Head of caudate nucleus (tissue), 42 donors: ENCODE measurements around the gene CPED1.
A peak's percentile ranks its signal among the peaks of the same experiment; 100 is the strongest.
"Not testable (repeated sequence)": the region's sequence is repeated elsewhere in the genome, so short reads cannot be mapped to it uniquely, and the experiment has no call there.

Experiments used
- DNase-seq, 42 donors: peaks; one replicate each; pipeline versions ENCODE4 v3.0.0 to v3.0.0-alpha.2; 2020 to 2021; ENCODE audit warnings: mixed read lengths in 7 of 42
- intact Hi-C: fragments of 100-400 bp; cut with DNase I; formaldehyde crosslinking; loops from one replicate; pipeline ENCODE4 v1.15.0; 2022

Gene CPED1

DNA sequence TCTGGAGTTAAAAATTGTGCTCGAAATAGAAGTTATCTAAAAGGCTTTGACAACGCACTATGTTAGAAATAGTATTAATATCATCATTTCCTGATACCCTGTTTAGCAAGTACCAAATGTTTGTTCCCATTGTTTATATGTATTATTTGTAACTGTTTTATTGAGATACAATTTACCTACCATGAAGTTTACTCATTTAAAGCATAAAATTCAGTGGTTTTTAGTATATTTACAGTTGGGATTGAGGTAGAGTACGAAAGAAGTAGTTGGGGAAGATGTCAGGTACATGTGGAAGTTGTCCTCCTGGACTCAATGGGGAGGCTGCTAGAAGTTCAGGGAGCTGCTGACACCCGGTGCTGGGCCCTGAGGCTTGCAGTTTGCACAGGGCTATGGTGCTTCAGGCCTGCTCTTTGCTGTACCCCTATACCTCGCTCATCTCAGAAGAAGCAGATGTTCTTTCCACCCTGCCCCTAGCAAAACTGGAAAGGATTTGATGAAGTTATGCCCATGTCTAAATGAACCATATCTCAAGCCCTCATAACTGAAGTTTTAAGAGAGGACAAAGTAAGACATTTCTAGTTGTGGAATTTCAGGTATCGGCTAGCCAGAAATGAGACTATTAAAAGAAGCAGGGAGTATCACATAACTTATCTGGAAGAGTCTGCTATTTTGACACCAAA lies 315.1 kb downstream of the CPED1 start:
- intact Hi-C loops, result no loop called here
- no peak for DNase-seq

DNA sequence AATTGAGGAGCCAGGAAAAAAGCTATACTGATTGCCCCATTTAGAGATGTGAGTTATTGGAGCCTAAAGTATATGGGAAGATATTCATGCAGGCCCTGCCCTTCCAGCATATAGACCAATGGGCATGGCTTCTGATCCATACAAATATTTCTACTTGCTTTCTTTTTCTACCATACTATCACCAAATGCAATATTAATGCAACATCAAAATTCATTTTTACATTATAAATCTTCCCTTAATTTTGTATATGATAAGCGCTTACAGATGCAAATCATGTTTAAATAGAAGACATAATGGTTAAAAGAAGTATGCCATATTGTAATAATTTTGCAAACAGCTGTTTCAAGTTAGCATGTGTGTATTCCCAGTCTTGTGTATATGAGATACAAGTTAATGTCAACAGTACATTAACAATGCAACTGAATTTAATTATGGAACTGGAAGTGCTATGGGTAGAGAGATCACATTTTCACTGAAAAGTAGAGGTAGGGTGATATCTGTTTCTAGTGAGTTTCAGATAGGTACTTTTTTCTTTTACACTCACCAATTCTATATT lies 315.7 kb downstream of the CPED1 start:
- no peak for DNase-seq
- intact Hi-C loops, result no loop called here

- DNase-seq, result no peak
- intact Hi-C loops, result no loop called here
Measured at GRCh38 chr7:121305109-121305508, 316.6 kb downstream of the CPED1 start.

DNA sequence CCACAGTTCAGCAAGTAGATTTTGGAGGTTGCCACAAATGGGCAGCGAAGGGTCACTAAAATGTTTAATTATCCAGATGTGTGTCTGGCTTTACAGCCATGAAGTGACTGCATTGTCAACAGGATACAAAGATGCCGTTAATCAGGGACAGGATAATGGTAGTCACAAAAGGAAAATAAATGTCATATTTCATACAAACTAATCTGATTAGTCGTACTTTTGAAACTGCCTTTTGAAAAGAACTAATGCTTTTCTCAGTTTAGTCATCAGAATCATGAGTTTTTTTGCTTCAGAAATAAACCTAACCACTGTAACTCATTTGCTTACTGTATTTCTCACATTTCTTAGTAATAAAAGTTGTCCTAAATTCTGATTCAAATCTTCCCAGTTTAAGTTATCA lies 318.1 kb downstream of the CPED1 start:
- DNase-seq, result no peak
- intact Hi-C loops, result no loop called here

- no peak for DNase-seq
- intact Hi-C loops, result no loop called here
Measured at GRCh38 chr7:121307021-121307574, 318.6 kb downstream of the CPED1 start.

DNA sequence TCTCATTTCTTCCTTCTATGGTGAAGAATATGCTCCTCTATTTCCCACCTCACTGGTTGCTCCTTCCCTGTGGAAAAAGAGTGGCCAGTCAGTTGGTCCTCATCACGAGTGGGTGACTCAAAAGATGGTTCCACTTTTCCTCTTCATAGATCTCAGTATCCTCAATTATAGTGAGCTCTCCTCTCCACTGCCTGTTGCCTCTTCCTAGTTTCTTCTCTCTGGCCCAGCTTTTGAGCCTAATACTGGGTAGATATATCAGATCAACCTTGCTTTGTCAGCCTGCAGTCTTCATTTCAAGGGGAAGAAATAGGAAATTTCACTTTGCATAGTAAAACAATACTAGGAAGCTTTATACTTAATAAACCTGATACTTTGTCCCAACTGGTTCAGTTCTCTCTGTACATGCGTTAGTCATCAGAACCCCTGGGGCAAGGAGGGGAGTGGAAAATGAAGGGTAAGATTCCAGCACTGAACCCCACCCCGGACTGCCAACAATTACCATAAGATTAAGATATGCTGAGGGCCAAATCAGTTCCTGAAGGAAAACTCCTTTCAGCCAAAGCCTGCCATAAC lies 324.8 kb downstream of the CPED1 start:
- intact Hi-C loops, result no loop called here
- DNase-seq, result no peak

DNA sequence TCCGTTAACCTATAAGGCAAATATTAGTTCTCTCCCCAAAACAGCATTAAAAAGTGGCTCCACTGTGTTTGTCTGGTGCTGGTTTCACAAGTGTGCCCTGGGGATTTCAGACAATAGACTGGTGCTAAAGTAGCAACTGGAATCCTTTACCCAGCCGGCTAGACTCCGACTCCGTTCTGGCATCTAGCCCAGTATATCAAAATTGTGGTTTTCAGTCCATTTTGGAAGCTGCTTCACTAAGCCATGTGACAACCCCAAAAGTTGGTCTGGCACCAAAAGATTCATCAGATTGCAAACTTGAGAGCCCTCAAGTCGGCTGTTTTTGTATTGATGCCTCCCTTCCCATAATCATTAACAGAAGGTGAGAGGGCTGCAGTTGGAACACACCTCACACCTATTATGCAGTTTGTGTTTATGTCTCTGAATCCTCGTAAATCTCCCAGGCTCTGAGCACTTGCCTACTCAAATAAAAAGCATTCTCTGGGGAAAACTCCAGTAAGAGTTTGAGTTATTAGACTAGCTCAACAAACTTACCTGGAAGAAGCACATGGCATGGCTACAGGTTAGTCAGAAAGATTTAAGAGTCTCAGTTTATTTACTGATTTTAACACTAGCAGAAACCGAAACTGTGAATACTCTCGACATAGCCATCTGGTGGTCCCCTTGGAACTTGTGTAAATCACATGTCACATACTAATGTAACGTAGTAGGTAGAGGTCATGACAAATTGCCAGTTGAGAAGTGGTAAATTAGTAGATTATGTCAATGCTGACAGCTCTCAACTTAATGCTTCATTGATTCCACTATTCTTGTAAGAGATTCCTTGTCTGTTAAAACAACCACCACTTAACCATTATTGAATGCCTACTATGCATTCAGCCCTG lies 325.5 kb downstream of the CPED1 start:
- intact Hi-C loops, result no loop called here
- DNase-seq, result no peak

- DNase-seq, result not testable (repeated sequence)
Measured at GRCh38 chr7:121315170-121315569, 326.7 kb downstream of the CPED1 start.

GRCh38 chr7:121322460-121322859 lies 333.9 kb downstream of the CPED1 start:
- DNase-seq, result no peak
- intact Hi-C loops, result no loop called here

More at GRCh38 chr7:121315170-121315569, 326.7 kb downstream of the CPED1 start:
- intact Hi-C loops, result not testable (repeated sequence)

DNA sequence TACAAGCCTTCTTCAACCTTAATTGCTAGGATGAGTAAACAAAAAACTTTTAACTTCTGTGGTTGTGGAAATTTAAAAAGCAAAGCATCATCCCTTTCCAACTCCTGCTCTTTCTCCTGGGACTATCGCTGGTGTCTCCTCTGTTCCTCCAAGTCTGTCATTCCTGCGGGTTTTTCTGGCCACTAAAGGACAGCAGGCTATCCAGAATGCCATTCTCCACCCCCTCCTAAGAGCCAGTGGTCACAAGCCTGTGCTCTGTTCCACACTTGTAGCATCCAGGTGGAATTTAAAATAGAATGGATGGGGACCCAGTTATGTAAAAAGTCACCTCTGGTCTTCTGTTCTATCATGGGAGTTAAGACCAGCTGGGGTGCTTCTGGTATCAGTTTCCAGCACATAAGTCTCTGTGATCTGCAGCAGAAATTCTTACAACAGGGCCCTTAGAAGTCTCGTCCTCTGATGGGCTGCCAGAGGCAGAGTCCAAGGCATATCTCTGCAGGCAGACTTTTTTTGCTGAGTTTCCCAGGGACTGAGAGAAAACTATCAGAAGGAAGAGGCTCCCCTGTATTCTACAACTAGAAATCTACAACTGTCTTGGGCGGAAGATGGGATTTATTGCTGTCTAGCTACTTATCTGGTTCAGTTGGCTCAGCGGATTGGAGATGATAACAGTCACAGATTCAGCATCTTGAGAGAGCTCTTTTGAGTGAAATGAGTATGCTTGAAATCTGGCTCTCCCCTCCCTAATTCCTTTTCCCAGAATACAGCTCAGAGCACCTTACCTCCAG lies 335.2 kb downstream of the CPED1 start:
- DNase-seq, result no peak
- intact Hi-C loops, result no loop called here

- no peak for DNase-seq
- intact Hi-C loops, result no loop called here
Measured at GRCh38 chr7:121327671-121328070, 339.2 kb downstream of the CPED1 start.

DNA sequence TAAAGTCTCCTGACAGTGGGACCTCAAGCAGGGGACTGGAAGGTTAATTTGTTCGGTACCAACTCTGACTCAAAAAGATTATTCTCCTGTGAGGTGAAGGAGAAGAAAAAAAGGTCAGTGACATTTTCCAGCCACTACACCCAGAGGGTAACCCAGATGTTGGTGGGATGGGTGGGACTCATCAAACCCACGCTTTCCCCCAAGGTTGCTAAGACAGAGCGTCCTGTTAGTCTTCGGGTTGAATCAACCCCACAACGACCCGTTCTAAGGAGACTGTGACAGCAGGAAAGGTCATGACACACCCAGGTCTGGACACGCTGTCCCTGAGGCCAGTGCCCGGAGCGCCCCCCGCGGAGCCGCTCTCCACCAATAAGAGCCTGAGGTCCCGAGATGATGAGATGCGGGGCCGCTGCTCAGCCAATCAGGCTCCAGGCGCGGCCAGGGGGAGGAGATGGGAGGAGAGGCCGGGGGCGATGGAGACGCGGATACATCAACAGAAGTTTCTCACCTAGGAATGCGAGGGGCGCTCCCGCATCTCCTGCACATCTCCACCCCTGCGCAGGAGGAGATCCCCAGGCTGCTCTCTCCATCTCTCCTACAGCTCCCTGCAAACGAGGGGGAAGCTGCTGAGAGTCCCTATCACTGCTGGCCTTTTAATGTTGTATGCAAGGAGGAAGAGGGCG lies 340.1 kb downstream of the CPED1 start, which contains the start of gene WNT16:
Gene WNT16 (plus strand): TSS at position 493 of the 683 bp plus-strand sequence. CDS start 293 bp downstream, outside the sequence.
- intact Hi-C loops, result no loop called here
- DNase-seq, result peak in 40 of 42 donors; percentile 15 to 88 (median 60)

DNA sequence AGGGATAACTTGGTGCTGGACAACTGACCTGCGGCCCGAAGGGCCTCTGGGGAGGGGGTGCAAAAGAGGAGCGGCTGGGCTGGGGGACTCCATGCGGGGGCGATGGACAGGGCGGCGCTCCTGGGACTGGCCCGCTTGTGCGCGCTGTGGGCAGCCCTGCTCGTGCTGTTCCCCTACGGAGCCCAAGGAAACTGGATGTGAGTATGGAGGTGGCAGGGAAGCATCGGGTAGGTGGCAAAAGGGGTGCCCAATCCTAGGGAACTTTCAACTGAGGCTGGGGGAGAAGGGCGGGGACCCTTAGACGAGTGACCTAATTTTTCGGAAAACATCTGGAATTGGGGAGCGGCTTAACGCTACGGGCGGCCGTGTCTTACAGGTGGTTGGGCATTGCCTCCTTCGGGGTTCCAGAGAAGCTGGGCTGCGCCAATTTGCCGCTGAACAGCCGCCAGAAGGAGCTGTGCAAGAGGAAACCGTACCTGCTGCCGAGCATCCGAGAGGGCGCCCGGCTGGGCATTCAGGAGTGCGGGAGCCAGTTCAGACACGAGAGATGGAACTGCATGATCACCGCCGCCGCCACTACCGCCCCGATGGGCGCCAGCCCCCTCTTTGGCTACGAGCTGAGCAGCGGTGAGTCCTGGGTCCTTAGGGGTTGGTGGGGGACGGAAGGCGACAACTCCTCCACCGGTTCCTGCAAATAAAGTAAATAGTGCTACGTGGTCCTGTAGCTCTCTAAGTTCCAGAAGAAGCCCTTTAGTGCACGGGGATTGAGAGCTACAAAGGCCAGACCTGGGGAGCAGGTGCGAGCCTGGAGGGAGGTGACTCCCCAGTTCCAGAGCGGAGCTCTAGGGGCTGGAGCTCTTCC lies 340.9 kb downstream of the CPED1 start:
- intact Hi-C loops, result no loop called here
- DNase-seq, result peak in 39 of 42 donors; percentile 11 to 77 (median 44)

GRCh38 chr7:121330053-121330833 lies 341.7 kb downstream of the CPED1 start:
- DNase-seq, result peak in 18 of 42 donors; percentile 6 to 55 (median 22)
- intact Hi-C loops, result no loop called here

DNA sequence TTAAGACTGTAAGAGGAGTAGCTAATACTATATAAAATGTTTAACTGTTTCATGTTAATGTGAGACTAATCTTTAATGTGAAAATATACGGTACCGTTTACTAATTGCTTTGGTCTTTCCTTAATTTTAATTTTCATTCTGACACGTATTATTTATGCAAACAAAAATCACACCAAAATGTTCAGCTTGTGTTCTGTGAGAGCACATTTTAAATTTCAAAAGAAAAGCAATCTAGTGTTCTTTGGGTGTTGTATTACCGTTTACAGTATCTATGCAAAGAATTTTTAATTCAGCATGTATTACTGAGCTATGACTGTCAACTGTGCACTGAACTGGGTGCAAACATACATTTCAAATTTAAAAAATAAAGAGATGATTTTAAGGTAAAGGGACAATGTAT lies 342.5 kb downstream of the CPED1 start:
- intact Hi-C loops, result no loop called here
- DNase-seq, result no peak

DNA sequence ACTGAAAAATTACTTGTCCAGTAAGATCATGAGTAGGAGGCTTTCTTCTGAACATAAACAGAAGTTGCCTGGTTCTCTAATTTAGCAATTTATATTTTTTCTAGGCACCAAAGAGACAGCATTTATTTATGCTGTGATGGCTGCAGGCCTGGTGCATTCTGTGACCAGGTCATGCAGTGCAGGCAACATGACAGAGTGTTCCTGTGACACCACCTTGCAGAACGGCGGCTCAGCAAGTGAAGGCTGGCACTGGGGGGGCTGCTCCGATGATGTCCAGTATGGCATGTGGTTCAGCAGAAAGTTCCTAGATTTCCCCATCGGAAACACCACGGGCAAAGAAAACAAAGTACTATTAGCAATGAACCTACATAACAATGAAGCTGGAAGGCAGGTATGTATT lies 343.1 kb downstream of the CPED1 start:
- intact Hi-C loops, result no loop called here
- DNase-seq, result no peak
